Embryonic facial prominence (tissue), 1 donor: ENCODE measurements around the gene SEMA6A.

Experiments
- DNase-seq: peaks from one replicate; pipeline ENCODE4 v3.0.0-alpha.2; 2016; ENCODE audit errors: extremely low spot score

SEMA6A gene

GRCh38 chr5:116409591-116410296, 164.9 kb downstream of the SEMA6A start:
- no peak for DNase-seq

- DNase-seq: no peak
Observed at GRCh38 chr5:116406306-116407041, 168.1 kb downstream of the SEMA6A start.

GRCh38 chr5:116404792-116405191, 169.8 kb downstream of the SEMA6A start:
- no peak for DNase-seq

- no peak for DNase-seq
Observed at GRCh38 chr5:116404016-116404415, 170.6 kb downstream of the SEMA6A start.

GRCh38 chr5:116402235-116402634, 172.4 kb downstream of the SEMA6A start:
- DNase-seq: no peak

- DNase-seq: no peak
Observed at GRCh38 chr5:116401576-116401975, 173.0 kb downstream of the SEMA6A start.

GRCh38 chr5:116396476-116397099, 178.0 kb downstream of the SEMA6A start:
- DNase-seq: no peak

- no peak for DNase-seq
Observed at GRCh38 chr5:116395631-116396203, 178.9 kb downstream of the SEMA6A start.

- DNase-seq: no peak
Observed at GRCh38 chr5:116395226-116395625, 179.4 kb downstream of the SEMA6A start.

GRCh38 chr5:116394186-116394867, 180.3 kb downstream of the SEMA6A start:
- DNase-seq: no peak
